Stimulated activated effector memory CD8-positive, alpha-beta T cell treated with anti-CD3 and anti-CD28 coated beads, Interleukin-12 subunit alpha, Interleukin-12 subunit beta, amount 100 ng/mL, for 72 hours (primary cell): ENCODE results near the gene MMRN2.
A peak's percentile ranks its signal among the peaks of the same experiment; 100 is the strongest.

ENCODE experiments used
- ATAC-seq: fragments of 150-1000 bp; cut with Tn5 transposase; 2 replicates; pipeline ENCODE4 v1.10.0; 2021
- DNase-seq, 2 donors: peaks; one replicate each; pipeline ENCODE4 v3.0.0; 2021 to 2022; ENCODE audit warnings: low spot score in 2 of 2
- H3K27ac Mint-ChIP-seq: one replicate; pipeline ENCODE4 v1.8.0; 2022; ENCODE audit warnings: mild to moderate bottlenecking, mixed read lengths
- H3K36me3 Mint-ChIP-seq: one replicate; pipeline ENCODE4 v1.8.0; 2022; ENCODE audit warnings: mild to moderate bottlenecking, mixed read lengths
- H3K4me1 Mint-ChIP-seq: one replicate; pipeline ENCODE4 v1.8.0; 2022; ENCODE audit warnings: mixed read lengths
- H3K4me3 Mint-ChIP-seq: one replicate; pipeline ENCODE4 v1.8.0; 2022; ENCODE audit warnings: mild to moderate bottlenecking, mixed read lengths
- H3K9me3 Mint-ChIP-seq: one replicate; pipeline ENCODE4 v1.8.0; 2022; ENCODE audit warnings: mixed read lengths

Gene MMRN2

DNA sequence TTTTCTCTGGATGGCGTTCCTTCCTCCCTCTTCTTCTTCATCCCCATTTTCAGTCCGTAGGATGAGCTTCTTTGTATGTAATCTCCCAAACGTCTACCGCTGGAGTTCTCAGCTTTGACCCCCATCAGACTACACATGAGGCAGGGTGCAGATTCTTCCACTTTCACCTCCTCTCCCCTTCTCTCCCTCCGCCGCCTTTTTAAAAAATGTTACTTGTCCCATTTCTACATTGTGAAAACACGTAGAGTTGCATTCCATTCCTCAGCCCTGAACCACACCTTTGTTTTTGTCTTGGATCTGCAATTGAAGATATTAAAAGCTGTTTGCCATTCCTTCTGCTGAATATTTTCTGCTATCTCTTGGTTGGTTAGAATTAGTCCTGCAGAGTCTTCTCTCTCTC lies 17.1 kb upstream of the MMRN2 start:
- H3K4me3 Mint-ChIP-seq: no peak overlapping the region
- peaks cover 20% of the 10 kb centered on the region for H3K4me1 Mint-ChIP-seq
- H3K36me3 Mint-ChIP-seq: peaks cover 6% of the 10 kb centered on the region
- H3K27ac Mint-ChIP-seq: no peak overlapping the region
- H3K9me3 Mint-ChIP-seq: no peaks in the 10 kb centered on the region
- DNase-seq (peak in 1 of 2 donors; percentile 39), ATAC-seq (no peak)

DNA sequence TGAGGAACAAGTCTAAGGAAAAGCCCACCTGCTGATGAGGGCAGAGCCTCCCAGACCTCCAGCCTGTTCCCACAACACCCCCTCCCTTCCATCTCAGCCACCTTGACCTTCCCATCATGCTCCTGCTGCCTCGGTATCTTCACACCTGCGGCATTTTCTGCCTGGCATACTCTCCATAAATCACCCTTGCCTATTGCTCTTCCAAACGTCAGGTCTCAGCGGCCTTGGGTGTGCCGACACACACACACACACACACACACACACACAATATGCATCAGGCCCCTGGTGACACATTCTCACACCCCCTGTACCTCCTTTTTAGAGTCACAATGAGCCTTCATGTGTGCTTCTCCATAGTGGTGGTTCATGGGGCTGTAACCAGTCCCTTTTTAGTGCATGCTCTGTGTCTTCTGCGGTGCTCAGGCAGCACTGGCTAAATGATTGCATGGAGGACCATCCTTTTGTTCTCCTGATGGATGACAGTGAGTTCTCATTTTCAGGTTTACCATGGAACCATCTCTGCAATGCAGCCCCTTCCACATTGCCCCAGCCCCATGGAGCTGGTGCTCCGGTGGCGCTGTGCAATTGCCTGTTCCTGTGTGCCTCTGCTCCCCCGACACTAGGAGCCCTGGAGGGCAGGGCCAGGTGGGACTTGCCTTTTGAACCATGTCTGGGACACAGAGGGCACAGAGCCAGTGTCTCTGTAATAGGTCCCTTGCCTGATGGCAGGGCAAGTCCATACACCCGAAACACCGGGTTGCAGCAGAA lies 15.4 kb upstream of the MMRN2 start:
- H3K9me3 Mint-ChIP-seq: no peaks in the 10 kb centered on the region
- DNase-seq: peak in 1 of 2 donors; percentile 46
- H3K4me3 Mint-ChIP-seq: peak overlapping the region; percentile 20
- H3K27ac Mint-ChIP-seq: peak overlapping the region; percentile 35
- peaks cover 6% of the 10 kb centered on the region for H3K36me3 Mint-ChIP-seq
- ATAC-seq: no peak
- peaks cover 20% of the 10 kb centered on the region for H3K4me1 Mint-ChIP-seq

DNA sequence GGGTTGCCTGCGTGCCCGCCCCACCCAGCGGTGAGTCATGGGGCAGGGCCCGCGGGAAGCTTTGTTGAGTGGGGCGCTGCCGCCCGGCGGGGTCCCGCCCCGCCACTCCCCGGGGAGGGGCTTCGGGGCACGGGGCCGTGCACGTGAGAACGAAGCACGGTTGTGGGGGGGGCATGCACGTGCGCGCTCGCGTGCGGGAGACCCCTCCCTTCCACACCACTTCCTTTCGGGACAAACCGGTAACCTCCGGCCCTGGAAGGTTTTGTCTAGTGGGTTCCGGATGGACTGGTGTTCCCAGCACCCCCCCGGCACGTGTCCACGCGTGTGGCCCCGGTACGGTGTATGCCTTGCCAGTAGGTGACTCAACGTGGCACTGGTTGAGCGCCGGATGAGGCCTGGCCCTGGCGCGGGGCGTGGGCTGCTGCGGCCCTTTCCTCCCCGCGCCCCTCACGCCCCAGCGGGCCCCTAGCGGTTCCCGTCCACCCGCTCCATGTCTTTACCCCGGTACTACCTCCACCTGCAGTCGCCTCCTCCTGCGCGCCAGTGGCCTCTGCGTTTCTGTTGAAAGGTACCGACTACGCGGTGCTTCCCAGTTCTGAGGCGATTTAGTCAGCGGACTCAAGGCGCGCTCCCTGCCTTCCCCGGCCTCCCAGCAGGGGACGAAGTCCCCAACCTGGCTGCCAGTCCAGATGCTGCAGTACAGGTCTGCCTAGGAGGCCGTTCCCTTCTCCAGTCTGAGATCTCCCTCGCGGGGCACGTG lies 14.0 kb upstream of the MMRN2 start:
- Mint-ChIP-seq H3K9me3 (no peaks in the 10 kb centered on the region), H3K27ac (peak overlapping the region; percentile 89), H3K36me3 (peaks cover 6% of the 10 kb centered on the region), H3K4me3 (peak overlapping the region; percentile 78), H3K4me1 (peaks cover 34% of the 10 kb centered on the region)
- peak; percentile 82 to 85 for DNase-seq
- ATAC-seq: peak; percentile 91

DNA sequence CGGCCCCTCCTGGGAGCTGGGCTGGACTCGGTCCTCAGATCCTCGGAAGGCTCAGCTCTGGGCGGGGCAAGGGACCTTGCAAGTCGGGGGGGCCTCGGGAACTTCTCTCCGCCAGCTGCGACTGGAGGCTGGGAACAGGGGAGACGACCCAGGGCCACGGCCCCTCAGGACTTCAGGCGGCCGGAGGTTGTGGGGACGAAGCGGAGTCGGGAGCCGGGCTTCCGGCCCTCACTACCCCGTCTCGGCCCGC lies 13.5 kb upstream of the MMRN2 start:
- Mint-ChIP-seq H3K9me3 (no peaks in the 10 kb centered on the region), H3K27ac (peak overlapping the region; percentile 89), H3K4me1 (peaks cover 39% of the 10 kb centered on the region), H3K4me3 (peak overlapping the region; percentile 78), H3K36me3 (peaks cover 6% of the 10 kb centered on the region)
- ATAC-seq: no peak
- no peak for DNase-seq

DNA sequence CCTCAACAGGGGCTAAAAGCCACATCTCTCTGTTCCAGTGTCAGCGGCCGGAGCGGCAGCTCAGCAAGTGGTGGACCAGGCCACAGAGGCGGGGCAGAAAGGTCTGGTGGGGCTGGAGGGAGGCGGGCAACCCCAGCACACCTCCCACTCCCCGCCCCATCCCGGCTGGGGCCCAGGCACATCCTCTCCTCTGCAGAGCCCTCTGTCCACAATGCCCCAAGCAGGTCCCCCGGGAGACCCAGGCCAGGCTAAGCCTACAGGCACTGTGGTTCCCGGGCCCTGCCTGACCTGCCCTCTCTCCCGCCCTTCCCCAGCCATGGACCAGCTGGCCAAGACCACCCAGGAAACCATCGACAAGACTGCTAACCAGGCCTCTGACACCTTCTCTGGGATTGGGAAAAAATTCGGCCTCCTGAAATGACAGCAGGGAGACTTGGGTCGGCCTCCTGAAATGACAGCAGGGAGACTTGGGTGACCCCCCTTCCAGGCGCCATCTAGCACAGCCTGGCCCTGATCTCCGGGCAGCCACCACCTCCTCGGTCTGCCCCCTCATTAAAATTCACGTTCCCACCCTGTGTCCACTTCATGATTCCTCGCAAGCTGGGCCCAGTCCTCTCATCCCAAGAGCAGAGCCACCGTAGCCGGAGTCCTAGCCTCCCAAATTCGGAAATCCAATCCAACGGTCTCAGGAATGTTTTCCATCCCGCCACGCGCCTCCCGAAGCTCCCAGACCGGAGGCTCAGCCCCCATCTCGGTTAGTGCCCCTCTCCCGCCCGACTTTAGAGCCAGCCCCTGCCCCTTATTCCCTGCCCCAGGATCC lies 13.0 kb upstream of the MMRN2 start:
- H3K9me3 Mint-ChIP-seq: no peaks in the 10 kb centered on the region
- ATAC-seq (no peak), DNase-seq (peak in 1 of 2 donors; percentile 51)
- peaks cover 45% of the 10 kb centered on the region for H3K4me1 Mint-ChIP-seq
- H3K27ac Mint-ChIP-seq: peak overlapping the region; percentile 89
- peak overlapping the region; percentile 78 for H3K4me3 Mint-ChIP-seq
- H3K36me3 Mint-ChIP-seq: peaks cover 6% of the 10 kb centered on the region

DNA sequence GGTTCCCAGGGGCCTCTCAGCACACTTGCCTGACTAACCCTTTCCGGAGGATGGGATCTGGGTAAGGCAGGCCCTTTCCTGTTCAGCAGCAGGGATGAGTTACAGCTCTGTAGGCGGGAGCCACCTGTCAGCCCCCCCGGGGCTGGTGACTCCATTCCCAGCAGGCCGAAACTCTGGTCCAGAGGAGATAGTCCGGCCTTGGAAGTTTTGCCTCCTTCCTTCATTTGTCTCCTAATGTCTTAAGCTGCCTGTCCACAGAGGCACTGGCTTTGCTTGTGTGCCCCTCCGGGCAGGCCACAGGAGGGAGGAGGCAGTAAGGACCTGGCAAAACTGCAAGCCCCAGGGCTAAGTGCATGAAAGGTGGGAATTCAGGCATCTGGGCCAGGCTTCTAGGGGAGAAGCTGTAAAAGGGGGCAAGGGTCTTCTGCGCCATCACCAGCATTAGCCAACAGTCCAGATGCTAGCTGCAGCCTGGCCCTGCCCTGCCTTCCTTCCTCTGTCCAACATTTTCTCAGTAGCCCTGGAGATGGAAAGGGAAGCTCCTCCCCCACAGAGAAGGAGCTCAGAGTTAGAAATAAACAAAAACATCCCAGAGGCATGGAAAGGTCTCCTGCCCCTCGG lies 12.1 kb upstream of the MMRN2 start:
- Mint-ChIP-seq H3K36me3 (peaks cover 6% of the 10 kb centered on the region), H3K9me3 (no peaks in the 10 kb centered on the region), H3K4me1 (peaks cover 45% of the 10 kb centered on the region), H3K27ac (no peak overlapping the region), H3K4me3 (no peak overlapping the region)
- DNase-seq (peak in 1 of 2 donors; percentile 47), ATAC-seq (no peak)

DNA sequence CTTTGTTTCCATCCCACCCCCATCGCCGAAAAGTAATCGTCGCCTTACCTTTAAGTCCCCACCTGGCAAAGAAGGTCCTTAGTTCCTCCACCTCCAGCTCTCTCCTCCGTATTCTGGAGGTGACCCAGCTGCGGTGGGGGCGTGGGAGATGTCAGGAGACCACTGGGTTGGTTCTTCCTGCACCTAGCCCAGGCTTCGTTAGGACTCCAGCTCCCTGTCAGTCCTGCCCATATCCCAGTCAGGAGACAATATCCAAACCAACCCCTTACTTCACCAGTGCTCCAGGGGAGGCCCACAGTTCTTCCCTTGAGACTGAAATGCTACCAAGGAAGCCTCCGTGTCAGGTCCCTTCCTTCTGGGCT lies 11.6 kb upstream of the MMRN2 start:
- Mint-ChIP-seq H3K9me3 (no peaks in the 10 kb centered on the region), H3K4me3 (peak overlapping the region; percentile 18), H3K27ac (no peak overlapping the region), H3K36me3 (peaks cover 6% of the 10 kb centered on the region), H3K4me1 (peaks cover 45% of the 10 kb centered on the region)
- DNase-seq (peak in 1 of 2 donors; percentile 47), ATAC-seq (no peak)

DNA sequence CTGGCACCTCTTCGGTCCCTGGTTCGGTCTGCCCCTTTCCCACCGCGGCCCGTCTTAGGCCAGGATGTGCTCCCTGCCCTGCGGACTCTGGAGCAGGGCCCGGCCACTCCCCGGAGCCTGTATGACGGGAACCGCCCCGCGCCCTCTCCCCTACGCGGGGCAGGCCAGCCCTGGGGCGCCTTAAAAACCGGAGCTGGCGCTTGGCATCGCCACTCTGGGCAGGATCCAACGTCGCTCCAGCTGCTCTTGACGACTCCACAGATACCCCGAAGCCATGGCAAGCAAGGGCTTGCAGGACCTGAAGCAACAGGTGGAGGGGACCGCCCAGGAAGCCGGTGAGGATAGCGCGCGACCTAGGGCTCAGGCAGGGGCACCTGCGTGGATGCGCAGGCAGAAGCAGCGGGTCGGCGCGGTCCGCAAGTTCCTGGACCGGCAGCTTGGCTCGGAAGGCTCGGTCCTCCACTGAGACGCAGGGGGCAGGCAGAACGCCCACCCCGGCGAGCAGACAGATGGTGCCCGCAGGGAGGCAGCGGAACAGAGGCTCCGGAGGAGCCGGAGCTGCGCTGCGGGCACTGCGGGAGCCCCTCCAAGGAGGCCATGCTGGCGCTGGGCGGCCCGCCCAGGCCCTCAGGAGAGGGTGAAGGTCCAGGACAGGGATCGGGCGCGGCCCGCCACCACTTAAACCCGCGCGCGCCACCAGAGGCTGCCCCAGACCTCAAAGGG lies 11.0 kb upstream of the MMRN2 start, which contains the start of gene ADIRF:
ADIRF (plus strand) TSS at position 212 of the 723 bp plus-strand sequence; CDS start at position 275, 63 bp downstream.
- H3K27ac Mint-ChIP-seq: no peak within 1 kb of the TSS
- ATAC-seq: no peak
- peak within 1 kb of the TSS; percentile 18 for H3K4me3 Mint-ChIP-seq
- DNase-seq: peak in 1 of 2 donors; percentile 46
- peaks cover 45% of the 10 kb centered on the region for H3K4me1 Mint-ChIP-seq
- H3K9me3 Mint-ChIP-seq: no peaks in the 10 kb centered on the region
- peaks cover 6% of the 10 kb centered on the region for H3K36me3 Mint-ChIP-seq

DNA sequence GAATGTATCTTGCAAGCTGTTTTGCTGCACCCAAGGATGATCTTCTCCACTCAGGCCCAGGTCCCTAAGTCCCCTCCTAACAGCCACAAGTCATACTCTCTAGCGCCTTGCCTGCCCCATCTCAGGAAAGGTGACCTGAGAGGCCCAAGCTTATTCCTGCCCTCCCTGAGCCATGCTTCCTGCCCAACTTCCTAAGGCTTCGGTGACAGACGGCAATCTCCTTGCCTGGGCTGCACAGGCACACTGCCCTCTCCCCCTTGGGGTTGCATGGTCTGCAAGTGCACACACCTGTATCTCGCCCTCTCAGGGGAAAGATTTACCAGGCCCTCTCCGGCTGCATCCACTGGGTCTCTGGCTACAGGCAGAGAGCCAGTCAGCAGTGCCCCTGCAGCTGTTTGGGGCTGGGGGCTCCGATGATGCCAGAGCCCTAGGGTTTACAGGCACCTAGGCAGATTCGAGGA lies 10.1 kb upstream of the MMRN2 start:
- DNase-seq (peak in 1 of 2 donors; percentile 49), ATAC-seq (no peak)
- Mint-ChIP-seq H3K4me1 (peaks cover 41% of the 10 kb centered on the region), H3K4me3 (no peak overlapping the region), H3K27ac (no peak overlapping the region), H3K36me3 (peaks cover 6% of the 10 kb centered on the region), H3K9me3 (no peaks in the 10 kb centered on the region)

DNA sequence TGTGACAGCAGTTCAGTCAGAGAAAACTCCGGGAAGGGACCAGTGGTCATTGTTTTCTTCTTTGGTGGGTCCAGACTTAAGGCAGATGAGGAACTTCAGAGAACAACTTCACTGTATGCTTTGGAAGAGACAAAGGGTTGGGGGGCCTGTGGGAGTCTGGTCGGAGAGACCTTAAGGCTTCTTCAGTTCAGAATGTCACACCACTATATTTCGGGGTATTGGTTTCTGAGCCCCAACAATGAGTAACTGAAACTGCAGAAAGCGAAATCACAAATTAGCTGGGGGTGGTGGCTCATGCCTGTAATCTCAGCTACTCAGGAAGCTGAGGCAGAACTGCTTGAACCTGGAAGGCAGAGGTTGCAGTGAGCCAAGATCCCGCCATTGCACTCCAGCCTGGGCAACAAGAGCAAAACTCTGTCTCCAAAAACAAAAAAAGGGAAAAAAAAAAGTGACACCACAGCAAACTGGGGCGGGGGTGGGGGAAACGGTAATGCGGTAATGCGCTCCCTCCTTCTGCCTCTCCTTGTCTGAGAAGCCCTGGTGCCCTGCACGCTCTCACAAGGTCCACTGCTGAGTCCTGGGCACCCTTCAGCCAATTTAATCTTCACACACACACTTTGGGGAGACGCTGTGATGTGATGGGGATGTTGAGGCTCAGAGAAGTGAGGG lies 8.7 kb upstream of the MMRN2 start:
- Mint-ChIP-seq H3K4me1 (peaks cover 31% of the 10 kb centered on the region), H3K4me3 (peak overlapping the region; percentile 48), H3K27ac (peak overlapping the region; percentile 64), H3K9me3 (no peaks in the 10 kb centered on the region), H3K36me3 (no peaks in the 10 kb centered on the region)
- DNase-seq (no peak), ATAC-seq (peak; percentile 19)

DNA sequence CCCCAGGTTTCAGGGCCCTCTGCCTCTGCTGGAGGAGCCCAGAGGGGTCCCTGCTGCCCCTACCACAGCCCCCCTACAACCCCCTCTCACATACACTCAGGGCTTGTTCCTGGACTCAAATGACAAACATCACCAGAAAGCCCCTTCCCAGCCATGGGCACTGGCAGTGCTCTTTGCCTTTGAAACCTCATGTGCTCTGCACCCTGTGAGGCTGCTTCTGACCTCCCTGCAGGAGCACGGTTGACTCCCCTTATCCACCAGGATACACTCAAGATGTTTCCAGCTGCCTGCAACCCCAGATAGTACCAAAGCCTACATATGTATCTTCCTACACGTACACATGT lies 7.4 kb upstream of the MMRN2 start:
- H3K27ac Mint-ChIP-seq: no peak overlapping the region
- H3K4me3 Mint-ChIP-seq: no peak overlapping the region
- H3K4me1 Mint-ChIP-seq: peaks cover 31% of the 10 kb centered on the region

DNA sequence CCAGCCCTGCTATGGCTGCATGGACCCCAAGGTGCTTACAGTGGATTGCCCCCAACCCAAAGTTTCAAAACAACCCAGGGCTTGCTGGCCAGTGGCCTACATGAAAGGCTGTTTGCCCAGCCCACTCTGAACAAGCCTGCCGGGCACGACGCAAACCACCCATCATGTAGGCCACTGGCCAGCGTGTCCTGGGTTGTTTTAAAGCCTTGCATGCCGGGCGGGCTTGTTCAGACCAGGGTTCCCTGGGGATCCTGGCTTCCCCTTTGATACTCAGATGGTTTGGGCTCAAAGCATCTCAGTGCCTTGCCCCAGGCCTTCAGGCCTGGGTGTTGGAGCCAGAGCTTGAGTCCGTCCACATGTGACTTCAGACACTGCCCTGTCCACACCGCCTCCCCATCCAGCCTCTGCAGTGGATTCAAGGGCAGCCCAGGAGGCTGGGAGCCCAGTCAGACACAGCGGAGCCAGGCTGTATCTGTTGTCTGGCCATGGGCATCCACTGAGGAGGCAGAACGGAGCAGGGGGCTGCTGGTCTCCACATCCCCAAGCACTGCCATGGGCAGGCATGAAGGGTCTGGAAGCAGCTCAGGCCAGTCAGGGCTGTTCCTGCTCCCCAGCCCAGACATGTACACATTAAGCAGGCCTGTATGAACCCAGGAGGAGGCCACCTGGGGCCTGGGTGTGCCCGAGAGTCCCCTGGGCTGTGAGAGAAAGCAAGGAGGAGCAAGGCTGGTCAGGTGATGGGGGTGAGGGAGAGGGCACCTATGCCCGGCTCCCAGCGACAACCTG lies 6.8 kb upstream of the MMRN2 start:
- Mint-ChIP-seq H3K9me3 (no peaks in the 10 kb centered on the region), H3K4me3 (no peak overlapping the region), H3K27ac (no peak overlapping the region), H3K36me3 (no peaks in the 10 kb centered on the region), H3K4me1 (peaks cover 31% of the 10 kb centered on the region)
- no peak for ATAC-seq
- no peak for DNase-seq

More for the DNA sequence above, 7.4 kb upstream of the MMRN2 start:
- no peaks in the 10 kb centered on the region for H3K36me3 Mint-ChIP-seq
- DNase-seq: no peak
- ATAC-seq: no peak
- no peaks in the 10 kb centered on the region for H3K9me3 Mint-ChIP-seq

DNA sequence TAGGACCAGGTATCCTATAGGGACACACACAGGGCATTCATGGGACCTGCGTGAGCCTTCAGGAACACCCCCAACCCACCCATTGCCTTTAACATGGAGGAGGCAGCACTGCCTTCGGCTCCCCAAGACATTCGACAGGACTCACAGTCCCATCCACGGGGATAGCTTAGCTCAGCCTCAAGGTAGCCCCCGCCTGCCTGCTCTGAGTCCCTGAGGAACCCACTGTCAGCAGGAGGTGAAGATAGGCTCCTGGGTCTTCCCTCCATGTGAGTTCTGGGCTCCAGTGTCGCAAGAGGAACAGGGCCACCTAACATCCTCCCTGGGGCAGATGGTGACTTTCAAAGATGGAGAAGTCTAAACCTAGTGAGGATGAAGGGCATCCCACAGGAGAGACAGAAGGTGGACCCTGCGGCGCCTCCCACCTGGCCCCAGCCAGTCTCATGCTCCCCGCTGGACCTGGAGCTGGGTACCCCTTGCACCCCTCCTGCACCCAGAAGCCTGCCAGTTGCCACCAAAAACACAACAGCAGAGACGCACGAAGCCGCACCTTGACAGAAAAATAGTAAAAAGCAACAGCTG lies 6.0 kb upstream of the MMRN2 start:
- no peak overlapping the region for H3K4me3 Mint-ChIP-seq

More for the DNA sequence above, 6.0 kb upstream of the MMRN2 start:
- DNase-seq (no peak), ATAC-seq (no peak)
- Mint-ChIP-seq H3K9me3 (no peaks in the 10 kb centered on the region), H3K4me1 (peaks cover 31% of the 10 kb centered on the region), H3K36me3 (no peaks in the 10 kb centered on the region), H3K27ac (no peak overlapping the region)
